PC-3 (cell line): ENCODE measurements around the gene HRH4. TPM values are rescaled to one million over a fixed set of nuclear protein-coding genes. Genes with fewer than 3 reads are reported as not detected.

Source experiments
- ATAC-seq: fragments of 200-7000 bp; cut with Tn5 transposase; 2 replicates; pipeline ENCODE4 v1.9.1; 2020; ENCODE audit warnings: mild to moderate bottlenecking, moderate library complexity
- BruUV-seq: library from RNA; stranded (reverse); fragments of 400-500 nt; replicated peaks from 2 replicates; lab custom pipeline; 2021; lab: Mats Ljungman, UMichigan
- CTCF ChIA-PET: fragments of 300-600 bp; sonication (Branson Sonifier 250); formaldehyde crosslinking; loops from one replicate; lab custom pipeline; 2022; ENCODE audit warnings: antibody characterized with exemption; lab: Charles Lee
- POLR2A ChIA-PET: fragments of 300-600 bp; sonication (Branson Sonifier 250); formaldehyde crosslinking; loops from one replicate; lab custom pipeline; 2022; ENCODE audit warnings: antibody characterized with exemption; ENCODE audit not compliant: unreplicated experiment; lab: Charles Lee
- DNase-seq: peaks from one replicate; pipeline ENCODE4 v3.0.0-alpha.2; 2015
- H2AFZ ChIP-seq: fragments of 300-600 bp; sonication (generic); 2 replicates; pipeline ENCODE4 v1.6.0; 2016; ENCODE audit warnings: antibody characterized with exemption, low read length
- H3F3A ChIP-seq: fragments of 300-600 bp; sonication (generic); one replicate; pipeline ENCODE4 v1.6.0; 2017; ENCODE audit warnings: antibody characterized with exemption, low read length, control low read depth, mild to moderate bottlenecking; ENCODE audit not compliant: unreplicated experiment
- H3K27ac ChIP-seq: fragments of 300-600 bp; sonication (generic); 2 replicates; pipeline ENCODE4 v1.5.1; 2016; ENCODE audit warnings: mild to moderate bottlenecking, low read length
- H3K27me3 ChIP-seq: fragments of 300-600 bp; sonication (generic); 2 replicates; pipeline ENCODE4 v1.6.1; 2016; ENCODE audit warnings: low read length, mixed read lengths
- H3K36me3 ChIP-seq: fragments of 300-600 bp; sonication (generic); 2 replicates; pipeline ENCODE4 v1.6.1; 2016; ENCODE audit warnings: low read depth, mixed run types, low read length, mixed read lengths
- H3K4me1 ChIP-seq: fragments of 300-600 bp; sonication (generic); 2 replicates; pipeline ENCODE4 v1.5.1; 2016; ENCODE audit warnings: low read length; ENCODE audit not compliant: insufficient read depth
- H3K4me2 ChIP-seq: fragments of 300-600 bp; sonication (generic); 2 replicates; pipeline ENCODE4 v1.6.0; 2016; ENCODE audit warnings: low read length
- H3K4me3 ChIP-seq: fragments of 300-600 bp; sonication (generic); 2 replicates; pipeline ENCODE4 v1.5.1; 2016; ENCODE audit warnings: mild to moderate bottlenecking, low read length, mixed read lengths
- H3K79me2 ChIP-seq: fragments of 300-600 bp; sonication (generic); 2 replicates; pipeline ENCODE4 v1.6.1; 2017; ENCODE audit warnings: low read length, mixed read lengths
- H3K9ac ChIP-seq: fragments of 300-600 bp; sonication (generic); 2 replicates; pipeline ENCODE4 v1.6.0; 2016; ENCODE audit warnings: mild to moderate bottlenecking, low read length
- H3K9me2 ChIP-seq: fragments of 300-600 bp; sonication (generic); replicated peaks from 2 replicates; pipeline ENCODE4 v1.6.1; 2016; ENCODE audit warnings: mixed run types, low read length, mixed read lengths
- H3K9me3 ChIP-seq: fragments of 300-600 bp; sonication (generic); 2 replicates; pipeline ENCODE4 v1.6.1; 2016; ENCODE audit warnings: low read length, mixed read lengths
- H4K20me1 ChIP-seq: fragments of 300-600 bp; sonication (generic); 2 replicates; pipeline ENCODE4 v1.6.1; 2016; ENCODE audit warnings: low read length, mixed read lengths
- CTCF ChIP-seq: fragments of 300-600 bp; sonication (generic); conservative IDR thresholded peaks from 2 replicates; pipeline ENCODE4 v1.5.1; 2017; ENCODE audit warnings: antibody characterized with exemption, low read depth, mild to moderate bottlenecking, low read length
- EZH2 ChIP-seq: fragments of 300-600 bp; sonication (generic); IDR thresholded peaks from one replicate; pipeline ENCODE4 v1.6.1; 2017; ENCODE audit warnings: antibody characterized with exemption, mild to moderate bottlenecking, low read length; ENCODE audit not compliant: unreplicated experiment
- EZH2phosphoT487 ChIP-seq: fragments of 300-600 bp; sonication (generic); IDR thresholded peaks from 2 replicates; pipeline ENCODE4 v1.6.1; 2018; ENCODE audit warnings: mild to moderate bottlenecking, antibody characterized with exemption, low read length, borderline replicate concordance
- intact Hi-C: fragments of 100-400 bp; cut with micrococcal nuclease; formaldehyde crosslinking; loops from 2 replicates; pipeline ENCODE4 v1.9.0; 2023
- total RNA-seq: library from RNA; depleted of rRNA; stranded (reverse); fragments of >200 nt; gene quantifications from 2 replicates; pipeline ENCODE4 v1.2.3, GENCODE V29; 2014

Gene HRH4
- total RNA-seq, 1 experiment from 2014 or later: not detected

GRCh38 chr18:24417480-24417879, 43.0 kb upstream of the HRH4 start:
- no peaks in the 10 kb centered on the region for H4K20me1 ChIP-seq
- H3K9ac ChIP-seq: no peak overlapping the region
- no TSS peak for BruUV-seq
- no peak overlapping the region for H3K4me3 ChIP-seq
- no peak overlapping the region for H3K4me2 ChIP-seq
- H3K27ac ChIP-seq: no peak overlapping the region
- H2AFZ ChIP-seq: no peak overlapping the region
- H3K9me3 ChIP-seq: no peaks in the 10 kb centered on the region
- no peaks in the 10 kb centered on the region for H3K79me2 ChIP-seq
- no peak for TF ChIP-seq EZH2phosphoT487
- no peak for TF ChIP-seq EZH2
- TF ChIP-seq CTCF: no peak
- no peak for ATAC-seq
- H3K27me3 ChIP-seq: no peaks in the 10 kb centered on the region
- ChIA-PET POLR2A (no interaction called here), CTCF (interaction anchor here (0.6 kb wide), 1 partner anchor 201 kb away, joined by 3 read pairs; no protein-coding TSS in a partner anchor)
- H3K4me1 ChIP-seq: no peaks in the 10 kb centered on the region
- intact Hi-C loops: no loop called here
- no peaks in the 10 kb centered on the region for H3K9me2 ChIP-seq
- H3K36me3 ChIP-seq: no peaks in the 10 kb centered on the region
- no peaks in the 10 kb centered on the region for H3F3A ChIP-seq
- no peak for DNase-seq

- intact Hi-C loops: no loop called here
- BruUV-seq: no TSS peak
- no peaks in the 10 kb centered on the region for H3K36me3 ChIP-seq
Observed at GRCh38 chr18:24420551-24420950, 39.9 kb upstream of the HRH4 start.

GRCh38 chr18:24421831-24422230, 38.6 kb upstream of the HRH4 start:
- H3K36me3 ChIP-seq: no peaks in the 10 kb centered on the region
- H3K4me1 ChIP-seq: peaks cover 6% of the 10 kb centered on the region
- CTCF ChIA-PET: no interaction called here
- DNase-seq (no peak), ATAC-seq (no peak)
- POLR2A ChIA-PET: interaction anchor here (0.6 to 1.0 kb wide), 2 partner anchors 71 to 283 kb away, joined by 3 to 4 read pairs; partner anchors contain the start of gene CABYR
- TF ChIP-seq EZH2phosphoT487 (no peak), CTCF (no peak), EZH2 (no peak)
- no peaks in the 10 kb centered on the region for H3K9me3 ChIP-seq
- no peaks in the 10 kb centered on the region for H3K27me3 ChIP-seq
- H4K20me1 ChIP-seq: no peaks in the 10 kb centered on the region
- peaks cover 3% of the 10 kb centered on the region for H3K79me2 ChIP-seq
- no peak overlapping the region for H3K9ac ChIP-seq
- intact Hi-C loops: no loop called here
- 0 out of 2 replicates have a peak overlapping the region, but pooled peaks have one; percentile 5 for H2AFZ ChIP-seq
- H3K27ac ChIP-seq: no peak overlapping the region
- no TSS peak for BruUV-seq
- no peak overlapping the region for H3K4me2 ChIP-seq
- 0 out of 2 replicates have a peak, but pooled peaks cover 4% of the 10 kb centered on the region for H3K9me2 ChIP-seq
- H3K4me3 ChIP-seq: no peak overlapping the region
- no peaks in the 10 kb centered on the region for H3F3A ChIP-seq

More at GRCh38 chr18:24420551-24420950, 39.9 kb upstream of the HRH4 start:
- H3K9me3 ChIP-seq: no peaks in the 10 kb centered on the region
- no peak overlapping the region for H2AFZ ChIP-seq
- H3K9ac ChIP-seq: no peak overlapping the region
- no peak overlapping the region for H3K27ac ChIP-seq
- DNase-seq: no peak
- no peak overlapping the region for H3K4me2 ChIP-seq
- no peaks in the 10 kb centered on the region for H3F3A ChIP-seq
- no peaks in the 10 kb centered on the region for H4K20me1 ChIP-seq
- H3K4me3 ChIP-seq: no peak overlapping the region
- H3K4me1 ChIP-seq: no peaks in the 10 kb centered on the region
- POLR2A ChIA-PET: no interaction called here
- ATAC-seq: no peak
- H3K79me2 ChIP-seq: no peaks in the 10 kb centered on the region
- TF ChIP-seq EZH2phosphoT487 (no peak), EZH2 (no peak)
- H3K27me3 ChIP-seq: no peaks in the 10 kb centered on the region
- H3K9me2 ChIP-seq: no peaks in the 10 kb centered on the region
- CTCF ChIA-PET: no interaction called here
